Urinary bladder (tissue), 4 donors: ENCODE measurements around the gene LYZ. TPM values are rescaled to one million over a fixed set of nuclear protein-coding genes. Genes with fewer than 3 reads are reported as not detected.
"Not testable (repeated sequence)": the region's sequence is repeated elsewhere in the genome, so short reads cannot be mapped to it uniquely, and the experiment has no call there.

Experiments
- DNase-seq: peaks from one replicate; pipeline ENCODE4 v3.0.0-alpha.2; 2015; ENCODE audit errors: extremely low spot score
- H3K27ac ChIP-seq: one replicate; pipeline ENCODE4 v1.5.1; 2013; ENCODE audit warnings: low read depth, mild to moderate bottlenecking, moderate library complexity
- H3K36me3 ChIP-seq: one replicate; pipeline ENCODE4 v1.6.1; 2013; ENCODE audit warnings: mild to moderate bottlenecking, moderate library complexity; ENCODE audit not compliant: insufficient read depth
- H3K4me1 ChIP-seq: one replicate; pipeline ENCODE4 v1.6.1; 2013; ENCODE audit warnings: mild to moderate bottlenecking, moderate library complexity; ENCODE audit not compliant: insufficient read depth
- H3K4me3 ChIP-seq: one replicate; pipeline ENCODE4 v1.5.1; 2013; ENCODE audit warnings: low read depth, low read length
- WGBS: extraction: QIAGEN DNeasy Blood & Tissue Kit; methylation state at CpG from one replicate; pipeline ENCODE4 v1.1.7; 2013; 5-methylcytosine and 5-hydroxymethylcytosine counted together
- polyA plus RNA-seq: library from polyadenylated mRNA; stranded (reverse); fragments of 200-250 nt; gene quantifications from one replicate; pipeline ENCODE4 v1.2.3, GENCODE V29; 2013
- total RNA-seq: library from RNA; depleted of rRNA; stranded (reverse); fragments of >200 nt; gene quantifications from one replicate; pipeline ENCODE4 v1.2.3, GENCODE V29; 2014
- donor health status: healthy with polysubstance abuse.
- donor health status: healthy.

LYZ gene
- 33.0 TPM for total RNA-seq
- polyA plus RNA-seq = 40.6 TPM

DNA sequence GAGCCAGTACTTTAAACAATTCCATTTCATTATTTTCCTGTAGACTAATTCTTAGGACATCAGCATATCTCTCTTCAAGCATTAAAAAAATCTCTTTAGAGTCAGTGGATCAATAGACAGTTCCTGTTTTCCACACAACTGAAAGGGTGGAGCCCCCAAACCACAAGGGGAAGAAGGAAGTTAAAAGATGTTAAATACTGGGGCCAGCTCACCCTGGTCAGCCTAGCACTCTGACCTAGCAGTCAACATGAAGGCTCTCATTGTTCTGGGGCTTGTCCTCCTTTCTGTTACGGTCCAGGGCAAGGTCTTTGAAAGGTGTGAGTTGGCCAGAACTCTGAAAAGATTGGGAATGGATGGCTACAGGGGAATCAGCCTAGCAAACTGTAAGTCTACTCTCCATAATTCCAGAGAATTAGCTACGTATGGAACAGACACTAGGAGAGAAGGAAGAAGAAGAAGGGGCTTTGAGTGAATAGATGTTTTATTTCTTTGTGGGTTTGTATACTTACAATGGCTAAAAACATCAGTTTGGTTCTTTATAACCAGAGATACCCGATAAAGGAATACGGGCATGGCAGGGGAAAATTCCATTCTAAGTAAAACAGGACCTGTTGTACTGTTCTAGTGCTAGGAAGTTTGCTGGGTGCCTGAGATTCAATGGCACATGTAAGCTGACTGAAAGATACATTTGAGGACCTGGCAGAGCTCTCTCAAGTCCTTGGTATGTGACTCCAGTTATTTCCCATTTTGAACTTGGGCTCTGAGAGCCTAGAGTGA lies at the start of gene LYZ:
TSS of gene LYZ (plus strand) at position 220 of the 777 bp plus-strand sequence. CDS start at position 248, 28 bp downstream.
- no peak for DNase-seq
- no peak within 1 kb of the TSS for H3K4me3 ChIP-seq
- H3K27ac ChIP-seq = no peak within 1 kb of the TSS
- WGBS = 74% methylated on average over 4 of the region's 4 CpGs
- H3K4me1 ChIP-seq = no peaks in the 10 kb centered on the region
- H3K36me3 ChIP-seq = no peaks in the 10 kb centered on the region

DNA sequence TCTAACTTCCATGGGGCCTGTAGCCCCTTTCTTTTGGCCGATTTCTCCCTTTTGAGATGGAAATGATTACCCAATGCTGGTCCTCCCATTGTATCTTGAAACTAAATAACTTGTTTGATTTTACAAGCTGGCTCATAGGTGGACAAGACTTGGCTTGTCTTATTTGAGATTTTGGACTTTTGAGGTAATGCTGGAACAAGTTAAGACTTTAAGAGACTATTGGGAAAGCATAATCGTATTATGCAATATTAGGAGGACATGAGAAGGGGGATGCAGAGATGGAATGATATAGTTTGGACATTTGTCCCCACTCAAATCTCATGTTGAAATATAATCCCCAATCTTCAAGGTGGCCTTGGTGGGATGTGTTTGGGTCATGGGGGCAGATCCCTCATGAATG lies 49.2 kb upstream of the LYZ start:
- 81% methylated on average over 2 of the region's 2 CpGs for WGBS
- no peaks in the 10 kb centered on the region for H3K36me3 ChIP-seq
- H3K4me1 ChIP-seq = no peaks in the 10 kb centered on the region
- DNase-seq = no peak
- no peak overlapping the region for H3K27ac ChIP-seq
- H3K4me3 ChIP-seq = no peak overlapping the region

DNA sequence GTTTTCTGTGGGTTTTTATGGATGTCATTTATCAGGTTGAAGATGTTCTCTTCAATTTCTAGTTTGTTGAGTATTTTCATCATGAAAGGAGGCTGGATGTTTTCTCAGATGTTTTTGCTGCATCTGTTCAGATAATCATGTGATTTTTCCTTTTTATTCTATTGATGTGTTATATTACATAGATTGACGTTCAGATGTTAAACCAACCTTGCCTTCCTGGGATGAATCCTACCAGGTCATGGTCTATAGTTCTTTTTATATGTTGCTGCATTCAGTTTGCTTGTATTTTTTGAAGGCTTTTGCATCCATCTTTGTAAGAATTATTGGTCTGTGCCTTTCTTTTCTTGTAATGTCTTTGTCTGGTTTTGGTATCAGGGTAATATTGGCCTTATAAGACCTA lies 43.9 kb upstream of the LYZ start:
- 96% methylated on average over 1 of the region's 1 CpG for WGBS

DNA sequence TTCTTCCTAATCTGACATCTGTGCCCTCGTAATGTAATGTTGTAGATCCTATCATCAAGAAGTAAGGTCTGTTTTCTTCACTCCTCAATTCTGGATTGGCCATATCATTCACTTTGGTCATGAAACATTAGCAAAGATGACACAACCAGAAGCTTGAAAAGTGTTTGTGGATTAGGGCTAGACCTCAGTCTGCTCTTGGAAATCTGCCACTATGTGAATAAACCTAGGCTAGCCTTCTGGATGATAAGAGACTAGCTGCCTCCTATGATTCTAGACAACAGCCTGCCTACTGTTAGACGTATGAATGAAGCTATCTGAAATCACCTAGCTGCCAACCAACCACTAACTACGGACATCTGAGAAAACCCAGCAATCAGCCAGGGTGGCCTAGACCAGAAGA lies 38.7 kb upstream of the LYZ start:
- no peaks in the 10 kb centered on the region for H3K4me1 ChIP-seq
- no peak overlapping the region for H3K4me3 ChIP-seq
- no peak for DNase-seq
- 56% methylated on average over 3 of the region's 3 CpGs for WGBS
- no peaks in the 10 kb centered on the region for H3K36me3 ChIP-seq
- no peak overlapping the region for H3K27ac ChIP-seq

More for the DNA sequence above, 43.9 kb upstream of the LYZ start:
- Histone ChIP-seq H3K27ac (no peak overlapping the region), H3K4me3 (no peak overlapping the region), H3K36me3 (no peaks in the 10 kb centered on the region), H3K4me1 (no peaks in the 10 kb centered on the region)
- no peak for DNase-seq

DNA sequence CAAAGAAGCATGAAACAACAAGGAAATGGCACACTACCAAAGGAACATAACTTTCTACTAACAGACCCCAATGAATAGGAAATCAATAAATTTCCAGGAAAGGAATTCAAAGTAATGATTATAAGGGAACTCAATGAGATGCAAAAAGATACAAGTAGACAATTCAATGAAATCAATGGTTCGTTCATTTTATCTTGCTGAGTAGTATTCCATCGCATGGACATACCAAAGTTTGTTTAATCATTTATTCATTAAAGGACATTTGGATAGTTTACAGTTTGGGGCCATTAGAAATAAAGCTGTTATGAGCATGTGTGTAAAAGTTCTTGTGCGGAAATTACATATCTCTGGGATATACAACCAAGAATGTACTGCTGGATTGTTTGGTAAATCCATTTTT lies 35.0 kb upstream of the LYZ start:
- 98% methylated on average over 3 of the region's 3 CpGs for WGBS
- Histone ChIP-seq H3K4me1 (no peaks in the 10 kb centered on the region), H3K36me3 (no peaks in the 10 kb centered on the region), H3K4me3 (no peak overlapping the region), H3K27ac (no peak overlapping the region)
- no peak for DNase-seq

DNA sequence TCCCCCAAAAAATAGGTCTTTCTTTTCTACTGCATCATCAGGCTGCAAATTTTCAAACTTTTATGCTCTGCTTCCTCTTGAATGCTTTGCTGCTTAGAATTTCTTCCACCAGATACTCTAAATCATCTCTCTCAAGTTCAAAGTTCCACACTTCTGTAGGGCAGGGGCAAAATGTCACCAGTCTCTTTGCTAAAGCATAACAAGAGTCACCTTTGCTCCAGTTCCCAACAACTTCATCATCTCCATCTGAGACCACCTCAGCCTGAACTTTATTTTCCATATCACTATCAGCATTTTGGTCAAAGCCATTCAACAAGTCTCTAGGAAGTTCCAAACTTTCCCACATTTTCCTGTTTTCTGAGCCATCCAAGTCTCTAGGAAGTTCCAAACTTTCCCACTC lies 31.4 kb upstream of the LYZ start:
- not testable (repeated sequence) for DNase-seq, H3K4me1 ChIP-seq, H3K4me3 ChIP-seq, H3K27ac ChIP-seq, H3K36me3 ChIP-seq

DNA sequence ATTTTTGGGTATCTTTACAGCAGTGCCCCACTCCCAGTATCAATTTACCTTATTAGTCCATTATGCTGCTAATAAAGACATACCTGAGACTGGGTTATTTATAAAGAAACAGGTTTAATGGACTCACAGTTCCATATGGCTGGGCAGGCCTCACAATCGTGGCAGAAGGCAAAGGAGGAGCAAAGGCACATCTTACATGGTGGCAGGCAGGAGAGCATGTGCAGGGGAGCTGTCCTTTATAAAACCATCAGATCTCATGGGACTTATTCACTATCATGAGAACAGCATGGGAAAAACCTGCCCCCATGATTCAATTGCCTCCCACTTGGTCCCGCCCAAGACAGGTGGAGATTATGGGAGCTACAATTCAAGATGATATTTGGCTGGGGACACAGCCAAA lies 30.9 kb upstream of the LYZ start:
- not testable (repeated sequence) for H3K36me3 ChIP-seq, H3K4me3 ChIP-seq, H3K27ac ChIP-seq, H3K4me1 ChIP-seq, DNase-seq
- 79% methylated on average over 2 of the region's 2 CpGs for WGBS

DNA sequence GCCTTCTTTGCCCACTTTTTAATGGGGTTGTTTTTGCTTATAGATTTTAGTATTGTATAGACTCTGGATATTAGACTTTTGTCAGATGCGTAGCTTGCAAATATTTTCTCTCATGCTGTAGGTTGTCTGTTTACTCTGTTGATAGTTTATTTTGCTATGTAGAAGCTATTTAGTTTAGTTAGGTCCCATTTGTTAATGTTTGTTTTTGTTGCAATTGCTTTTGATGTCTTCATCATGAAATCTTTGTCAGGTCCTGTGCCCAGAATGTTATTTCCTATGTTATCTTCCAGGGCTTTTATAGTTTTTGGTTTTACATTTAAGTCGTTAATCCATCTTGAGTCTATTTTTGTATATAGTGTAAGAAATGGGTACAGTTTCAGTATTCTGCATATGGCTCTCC lies 30.0 kb upstream of the LYZ start:
- 91% methylated on average over 2 of the region's 2 CpGs for WGBS
- Histone ChIP-seq H3K4me1 (no peaks in the 10 kb centered on the region), H3K27ac (no peak overlapping the region), H3K4me3 (no peak overlapping the region), H3K36me3 (no peaks in the 10 kb centered on the region)
- no peak for DNase-seq

DNA sequence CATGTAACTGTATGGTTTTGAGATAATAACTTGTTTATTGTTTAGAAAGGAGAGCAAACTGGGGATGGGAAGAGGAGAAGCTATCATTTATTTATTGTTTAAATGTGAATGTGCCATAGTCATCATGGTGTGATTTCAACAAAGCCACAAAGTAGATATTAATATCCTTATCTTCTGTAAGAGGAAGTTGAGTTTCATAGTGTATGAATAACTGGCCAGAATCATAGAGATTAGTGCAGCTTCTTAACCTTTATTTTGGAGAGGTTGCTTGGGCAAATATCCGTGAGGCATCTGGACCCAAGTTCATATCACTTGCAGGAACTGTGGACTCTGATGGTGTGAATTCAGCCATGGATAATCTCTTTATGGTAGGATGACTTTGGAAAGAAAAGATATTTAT lies 26.8 kb upstream of the LYZ start:
- DNase-seq = no peak
- Histone ChIP-seq H3K4me3 (no peak overlapping the region), H3K4me1 (no peaks in the 10 kb centered on the region), H3K36me3 (no peaks in the 10 kb centered on the region), H3K27ac (no peak overlapping the region)
- WGBS = 84% methylated on average over 1 of the region's 1 CpG

DNA sequence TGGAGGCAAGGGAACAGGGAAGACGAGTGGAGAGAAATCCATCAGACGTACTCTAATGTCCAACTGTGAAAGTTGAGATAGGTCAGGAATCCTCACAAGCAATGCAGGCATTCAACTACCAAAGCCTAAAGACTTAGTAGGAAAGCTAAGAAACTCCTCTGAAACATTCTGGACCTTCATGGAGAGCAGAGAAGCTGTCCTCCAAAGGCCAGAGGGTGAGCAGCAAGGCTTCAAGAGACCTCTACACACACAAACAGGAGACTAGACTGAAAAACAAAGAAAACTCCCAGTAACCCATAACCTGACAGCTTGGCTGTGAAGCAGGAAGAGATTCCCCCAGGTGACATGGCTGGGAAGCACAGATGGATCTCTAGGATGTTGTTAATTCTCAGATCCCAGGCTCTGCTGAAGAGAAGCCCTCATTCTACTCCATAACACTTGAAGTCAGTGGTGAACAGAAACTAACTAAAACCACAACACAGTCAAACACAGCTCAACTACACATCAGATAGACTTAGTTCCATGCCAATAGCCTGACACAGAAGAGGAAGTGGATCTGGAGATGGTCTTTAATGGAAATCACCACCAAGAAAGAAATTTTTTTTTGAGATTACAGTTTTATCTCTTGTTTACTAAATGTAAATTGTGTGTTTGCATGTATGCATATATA lies 23.2 kb upstream of the LYZ start:
- Histone ChIP-seq H3K36me3 (no peaks in the 10 kb centered on the region), H3K4me1 (no peaks in the 10 kb centered on the region), H3K27ac (no peak overlapping the region), H3K4me3 (no peak overlapping the region)
- WGBS = 75% methylated on average over 2 of the region's 2 CpGs
- no peak for DNase-seq

DNA sequence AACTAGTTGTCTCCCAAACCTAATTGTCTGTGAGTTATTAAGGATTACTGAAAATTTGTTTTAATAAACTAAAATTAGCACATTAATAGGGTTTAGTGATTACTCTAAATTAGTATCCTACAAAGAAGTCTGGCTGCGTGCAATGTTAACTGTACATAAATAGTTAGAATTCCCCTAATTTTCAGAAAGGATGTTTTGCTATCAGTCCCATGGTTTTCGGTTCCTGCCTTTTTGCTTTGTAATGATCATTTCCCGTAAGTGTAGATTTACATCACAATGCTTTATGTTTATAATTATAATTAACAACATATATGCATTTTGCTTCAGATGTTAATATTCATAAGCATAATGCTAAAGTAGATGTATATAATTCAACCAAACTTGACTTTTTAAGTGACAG lies 19.8 kb upstream of the LYZ start:
- no peak overlapping the region for H3K27ac ChIP-seq
- H3K36me3 ChIP-seq = no peaks in the 10 kb centered on the region
- 71% methylated on average over 3 of the region's 3 CpGs for WGBS
- no peak for DNase-seq
- no peaks in the 10 kb centered on the region for H3K4me1 ChIP-seq
- no peak overlapping the region for H3K4me3 ChIP-seq

DNA sequence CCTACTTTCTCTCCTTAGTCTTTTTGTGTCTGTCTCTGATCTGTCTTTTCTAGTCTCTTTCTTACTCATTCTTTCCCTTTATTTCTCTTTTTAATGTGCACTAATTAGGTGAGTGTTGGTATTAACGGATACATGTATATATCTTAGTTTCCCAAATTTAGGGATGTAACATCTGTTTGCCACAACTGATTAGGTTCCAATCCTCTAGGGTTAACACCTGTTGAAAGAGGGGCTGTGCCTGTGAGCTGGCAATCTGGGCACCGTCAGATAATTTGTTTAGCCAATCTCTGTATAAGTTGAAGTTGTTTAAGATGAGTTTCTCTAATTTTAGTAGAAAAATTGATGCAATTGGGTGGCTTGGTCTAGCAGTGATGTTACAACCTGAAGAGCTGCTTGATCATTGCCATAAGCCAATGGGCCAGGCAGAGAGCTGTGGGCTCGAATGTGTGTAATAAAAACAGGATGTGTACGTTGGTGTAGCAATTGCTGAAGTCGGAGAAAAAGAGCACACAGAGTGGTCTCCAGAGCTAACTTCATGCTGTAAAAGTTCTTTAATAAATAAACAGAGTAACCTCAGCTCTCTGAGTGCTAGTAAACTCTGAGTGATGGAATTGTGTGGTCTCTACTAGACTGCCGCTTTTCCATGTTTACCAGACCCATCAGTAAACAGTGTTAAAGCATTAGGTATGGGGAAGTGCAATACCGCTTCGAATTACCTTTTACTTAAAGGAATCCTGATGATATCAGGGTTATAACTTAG lies 18.3 kb upstream of the LYZ start:
- Histone ChIP-seq H3K4me1 (no peaks in the 10 kb centered on the region), H3K27ac (no peak overlapping the region), H3K4me3 (no peak overlapping the region), H3K36me3 (no peaks in the 10 kb centered on the region)
- no peak for DNase-seq
- WGBS = 39% methylated on average over 8 of the region's 8 CpGs

DNA sequence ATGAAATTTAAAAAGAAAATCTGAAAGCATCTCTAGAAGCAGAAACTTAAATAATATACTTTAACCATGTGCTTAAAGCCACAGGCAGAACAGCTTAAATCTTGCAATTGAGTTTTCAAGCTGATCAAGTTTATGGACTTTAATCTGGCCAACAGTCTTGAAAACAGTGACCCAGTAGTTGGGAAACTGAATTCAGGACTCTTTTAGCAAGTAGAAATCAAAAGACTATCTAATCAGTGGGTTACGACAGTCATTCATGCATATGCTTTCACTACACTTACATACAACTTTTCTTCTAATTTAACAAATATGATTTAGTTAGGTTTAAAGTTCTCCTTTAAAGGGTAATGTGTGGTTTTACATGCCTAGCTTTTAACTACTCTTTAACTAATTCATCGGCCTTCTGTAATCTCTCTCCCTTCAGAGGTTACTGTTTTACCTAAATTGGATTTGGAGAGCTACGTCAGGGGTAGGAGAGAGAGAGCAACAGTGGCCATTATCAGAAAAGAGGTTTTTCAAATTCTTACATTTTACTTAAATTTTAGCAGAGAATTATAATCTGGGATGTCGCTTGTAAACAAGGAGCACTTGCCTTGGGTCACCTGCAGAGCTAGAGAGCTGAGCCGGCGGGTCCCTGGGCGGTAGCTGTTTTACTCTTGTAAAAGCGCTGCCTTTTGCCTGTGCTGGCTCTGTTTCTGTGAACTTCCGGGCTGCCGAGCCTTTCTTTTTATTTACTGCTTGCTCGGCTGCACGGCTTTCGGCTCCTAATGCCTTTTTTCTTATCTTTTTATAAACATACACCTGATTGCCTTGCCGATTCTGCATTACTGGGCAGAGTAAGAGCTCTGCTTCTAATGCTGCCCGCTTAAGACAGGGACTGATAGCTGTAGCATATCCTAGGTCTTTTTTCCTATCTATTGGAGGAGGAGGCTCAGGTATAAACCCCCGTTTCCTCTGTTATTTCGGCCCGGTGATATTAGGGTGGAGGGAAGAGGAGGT lies 17.4 kb upstream of the LYZ start:
- peak overlapping the region; percentile 57 for H3K4me3 ChIP-seq
- WGBS = 5% methylated on average over 18 of the region's 18 CpGs
- H3K36me3 ChIP-seq = no peaks in the 10 kb centered on the region
- H3K4me1 ChIP-seq = no peaks in the 10 kb centered on the region
- peak overlapping the region; percentile 68 for H3K27ac ChIP-seq
- no peak for DNase-seq
